Nucleus accumbens (tissue), 56 donors: Measurements from ENCODE around the gene RBM15B.

Source experiments
- DNase-seq, 56 donors: peaks; one replicate each; lab custom pipeline; 2025; lab: John Stamatoyannopoulos, UW

RBM15B gene

GRCh38 chr3:51391566-51392354 lies 675 bp downstream of the RBM15B start:
- DNase-seq = peak in 9 of 56 donors; percentile 13 to 58 (median 39)

- no peak for DNase-seq
Measured at GRCh38 chr3:51392355-51393133, 1.5 kb downstream of the RBM15B start.

GRCh38 chr3:51393134-51393495 lies 2.0 kb downstream of the RBM15B start:
- DNase-seq = no peak

GRCh38 chr3:51393564-51393963 lies 2.5 kb downstream of the RBM15B start:
- DNase-seq = no peak

GRCh38 chr3:51394541-51394940 lies 3.5 kb downstream of the RBM15B start:
- no peak for DNase-seq

- DNase-seq = no peak
Measured at GRCh38 chr3:51395493-51396213, 4.6 kb downstream of the RBM15B start.

- DNase-seq = peak in 3 of 56 donors; percentile 13 to 32 (median 21)
Measured at GRCh38 chr3:51396401-51396800, 5.3 kb downstream of the RBM15B start.

GRCh38 chr3:51397392-51397791 lies 6.3 kb downstream of the RBM15B start:
- DNase-seq = no peak

- DNase-seq = no peak
Measured at GRCh38 chr3:51398595-51399310, 7.7 kb downstream of the RBM15B start.

GRCh38 chr3:51400166-51400565 lies 9.1 kb downstream of the RBM15B start:
- no peak for DNase-seq

GRCh38 chr3:51401735-51402134 lies 10.7 kb downstream of the RBM15B start:
- DNase-seq = no peak

GRCh38 chr3:51403675-51404074 lies 12.6 kb downstream of the RBM15B start:
- DNase-seq = no peak

- no peak for DNase-seq
Measured at GRCh38 chr3:51408021-51408420, 16.9 kb downstream of the RBM15B start.

- no peak for DNase-seq
Measured at GRCh38 chr3:51408813-51409212, 17.7 kb downstream of the RBM15B start.

GRCh38 chr3:51422211-51422610 lies 31.1 kb downstream of the RBM15B start:
- no peak for DNase-seq

- no peak for DNase-seq
Measured at GRCh38 chr3:51426921-51427320, 35.8 kb downstream of the RBM15B start.

GRCh38 chr3:51429138-51429537 lies 38.1 kb downstream of the RBM15B start:
- no peak for DNase-seq

GRCh38 chr3:51434110-51434509 lies 43.0 kb downstream of the RBM15B start:
- DNase-seq = no peak

GRCh38 chr3:51434746-51435327 lies 43.8 kb downstream of the RBM15B start:
- DNase-seq = peak in 8 of 56 donors; percentile 0 to 37 (median 3)

- no peak for DNase-seq
Measured at GRCh38 chr3:51436998-51437639, 46.0 kb downstream of the RBM15B start.
